ENCODE results near the gene PRRX2. TPM values are rescaled to one million over a fixed set of nuclear protein-coding genes. Genes with fewer than 3 reads are reported as not detected.

Gene PRRX2
- total and polyA plus RNA-seq, 4 donors = 0.03 to 0.08 TPM; not detected in 2

DNA sequence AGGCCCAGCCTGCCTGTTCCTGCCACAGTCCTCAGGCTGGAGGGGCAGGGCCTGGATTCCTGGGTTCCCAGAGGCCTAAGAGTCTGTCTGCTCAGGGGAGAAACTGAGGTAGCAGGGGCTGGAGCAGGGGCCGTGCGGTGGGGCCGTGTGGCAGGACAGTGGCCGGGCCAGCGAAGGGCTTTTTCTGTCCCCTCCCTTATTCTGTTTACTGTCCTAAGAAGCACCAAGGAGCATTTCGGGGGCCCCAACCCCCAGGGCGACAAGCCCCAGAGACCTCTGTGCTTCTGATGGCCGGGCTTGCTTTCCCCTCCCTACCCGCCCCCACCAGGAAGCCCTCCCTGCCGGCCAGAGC, 16.7 kb upstream of the PRRX2 start:
- H3K4me1 ChIP-seq (ENCODE audit: control insufficient read depth in 4 of 4, insufficient read depth in 4 of 4, low read length in 3 of 4) = no peaks in the 10 kb centered on the region
- no peak for TF ChIP-seq YY1 (IDR thresholded peaks at IDR 0.05)
- no peaks in the 10 kb centered on the region for H3K36me3 ChIP-seq (ENCODE audit: control insufficient read depth in 4 of 4, insufficient read depth in 3 of 4, low read depth in 1 of 4, low read length in 3 of 4)
- H3K9ac ChIP-seq (ENCODE audit: low read depth in 1 of 2, low read length in 2 of 2) = no peak overlapping the region
- DNase-seq (ENCODE audit: low spot score) = no peak
- H3K27ac ChIP-seq (ENCODE audit: low read depth in 1 of 2, low read length in 2 of 2) = no peak overlapping the region
- H3K9me3 ChIP-seq (ENCODE audit: control insufficient read depth in 4 of 4, low read length in 3 of 4) = no peaks in the 10 kb centered on the region
- H3K27me3 ChIP-seq (ENCODE audit: control insufficient read depth in 4 of 4, insufficient read depth in 4 of 4, low read length in 3 of 4) = no peaks in the 10 kb centered on the region
- H3K4me3 ChIP-seq (ENCODE audit: low read depth in 1 of 3, low read length in 3 of 3) = no peak overlapping the region
- 74% methylated on average over 10 of the region's 10 CpGs for WGBS

DNA sequence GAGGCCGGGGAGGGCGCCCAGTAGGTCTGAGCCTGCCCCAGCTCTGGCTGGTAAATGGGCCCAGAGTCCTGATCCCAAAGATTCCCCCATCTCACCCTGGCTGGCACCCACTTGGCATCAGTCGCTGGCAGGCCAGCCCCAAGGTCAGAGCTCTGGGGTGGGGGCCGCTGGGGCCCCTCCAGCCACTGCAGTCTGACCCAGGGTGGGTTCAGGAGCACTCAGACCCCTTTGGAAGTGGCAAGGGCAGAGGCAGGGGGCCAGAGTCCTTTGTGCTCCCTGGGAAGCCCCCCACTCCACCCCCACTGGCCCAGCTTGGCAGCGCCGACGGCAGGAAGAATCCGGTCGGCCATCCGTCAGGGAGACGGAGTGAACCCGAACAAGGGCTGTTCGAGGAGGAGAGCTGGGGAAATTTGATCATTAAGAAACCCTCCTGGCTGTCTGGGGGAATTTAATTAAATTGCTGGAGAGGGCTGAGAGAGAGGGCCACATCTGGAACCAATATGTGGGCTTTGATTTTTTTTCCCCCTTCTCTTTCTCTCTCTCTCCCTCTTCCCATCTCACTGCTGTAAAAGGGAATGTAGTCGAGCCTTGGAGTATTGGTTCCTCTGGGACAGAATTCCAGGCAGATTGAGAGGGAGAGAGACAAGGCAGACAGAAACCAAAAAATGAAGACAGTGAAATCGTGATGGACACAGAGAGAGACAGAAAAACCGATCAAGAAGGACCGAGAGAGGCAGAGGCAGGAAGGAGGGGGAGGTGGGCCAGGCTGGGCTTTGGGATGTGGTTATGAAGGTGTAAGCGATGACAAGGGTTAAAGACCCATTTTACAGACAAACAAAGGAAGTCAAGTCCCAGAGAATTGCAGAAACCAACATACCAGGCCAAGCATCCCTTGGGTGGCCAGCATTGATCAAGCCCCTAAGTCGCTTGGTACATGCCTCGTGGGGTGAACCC, 15.4 kb upstream of the PRRX2 start:
- Histone ChIP-seq H3K4me3 (ENCODE audit: low read depth in 1 of 3, low read length in 3 of 3) (no peak overlapping the region), H3K27ac (ENCODE audit: low read depth in 1 of 2, low read length in 2 of 2) (no peak overlapping the region), H3K9me3 (ENCODE audit: control insufficient read depth in 4 of 4, low read length in 3 of 4) (no peaks in the 10 kb centered on the region), H3K36me3 (ENCODE audit: control insufficient read depth in 4 of 4, insufficient read depth in 3 of 4, low read depth in 1 of 4, low read length in 3 of 4) (no peaks in the 10 kb centered on the region), H3K27me3 (ENCODE audit: control insufficient read depth in 4 of 4, insufficient read depth in 4 of 4, low read length in 3 of 4) (no peaks in the 10 kb centered on the region), H3K9ac (ENCODE audit: low read depth in 1 of 2, low read length in 2 of 2) (no peak overlapping the region), H3K4me1 (ENCODE audit: control insufficient read depth in 4 of 4, insufficient read depth in 4 of 4, low read length in 3 of 4) (no peaks in the 10 kb centered on the region)
- no peak for DNase-seq (ENCODE audit: low spot score)
- TF ChIP-seq, protein P1, sequence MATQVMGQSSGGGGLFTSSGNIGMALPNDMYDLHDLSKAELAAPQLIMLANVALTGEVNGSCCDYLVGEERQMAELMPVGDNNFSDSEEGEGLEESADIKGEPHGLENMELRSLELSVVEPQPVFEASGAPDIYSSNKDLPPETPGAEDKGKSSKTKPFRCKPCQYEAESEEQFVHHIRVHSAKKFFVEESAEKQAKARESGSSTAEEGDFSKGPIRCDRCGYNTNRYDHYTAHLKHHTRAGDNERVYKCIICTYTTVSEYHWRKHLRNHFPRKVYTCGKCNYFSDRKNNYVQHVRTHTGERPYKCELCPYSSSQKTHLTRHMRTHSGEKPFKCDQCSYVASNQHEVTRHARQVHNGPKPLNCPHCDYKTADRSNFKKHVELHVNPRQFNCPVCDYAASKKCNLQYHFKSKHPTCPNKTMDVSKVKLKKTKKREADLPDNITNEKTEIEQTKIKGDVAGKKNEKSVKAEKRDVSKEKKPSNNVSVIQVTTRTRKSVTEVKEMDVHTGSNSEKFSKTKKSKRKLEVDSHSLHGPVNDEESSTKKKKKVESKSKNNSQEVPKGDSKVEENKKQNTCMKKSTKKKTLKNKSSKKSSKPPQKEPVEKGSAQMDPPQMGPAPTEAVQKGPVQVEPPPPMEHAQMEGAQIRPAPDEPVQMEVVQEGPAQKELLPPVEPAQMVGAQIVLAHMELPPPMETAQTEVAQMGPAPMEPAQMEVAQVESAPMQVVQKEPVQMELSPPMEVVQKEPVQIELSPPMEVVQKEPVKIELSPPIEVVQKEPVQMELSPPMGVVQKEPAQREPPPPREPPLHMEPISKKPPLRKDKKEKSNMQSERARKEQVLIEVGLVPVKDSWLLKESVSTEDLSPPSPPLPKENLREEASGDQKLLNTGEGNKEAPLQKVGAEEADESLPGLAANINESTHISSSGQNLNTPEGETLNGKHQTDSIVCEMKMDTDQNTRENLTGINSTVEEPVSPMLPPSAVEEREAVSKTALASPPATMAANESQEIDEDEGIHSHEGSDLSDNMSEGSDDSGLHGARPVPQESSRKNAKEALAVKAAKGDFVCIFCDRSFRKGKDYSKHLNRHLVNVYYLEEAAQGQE (IDR thresholded peaks at IDR 0.05) = no peak
- TF ChIP-seq RAD21 (IDR thresholded peaks at IDR 0.05) = no peak
- TF ChIP-seq FOXA2 (IDR thresholded peaks at IDR 0.05) = no peak
- TF ChIP-seq FOXA1 (IDR thresholded peaks at IDR 0.05) = no peak
- TF ChIP-seq SP1 (IDR thresholded peaks at IDR 0.05) = no peak
- TF ChIP-seq YY1 (IDR thresholded peaks at IDR 0.05) = no peak
- TF ChIP-seq, protein P2, sequence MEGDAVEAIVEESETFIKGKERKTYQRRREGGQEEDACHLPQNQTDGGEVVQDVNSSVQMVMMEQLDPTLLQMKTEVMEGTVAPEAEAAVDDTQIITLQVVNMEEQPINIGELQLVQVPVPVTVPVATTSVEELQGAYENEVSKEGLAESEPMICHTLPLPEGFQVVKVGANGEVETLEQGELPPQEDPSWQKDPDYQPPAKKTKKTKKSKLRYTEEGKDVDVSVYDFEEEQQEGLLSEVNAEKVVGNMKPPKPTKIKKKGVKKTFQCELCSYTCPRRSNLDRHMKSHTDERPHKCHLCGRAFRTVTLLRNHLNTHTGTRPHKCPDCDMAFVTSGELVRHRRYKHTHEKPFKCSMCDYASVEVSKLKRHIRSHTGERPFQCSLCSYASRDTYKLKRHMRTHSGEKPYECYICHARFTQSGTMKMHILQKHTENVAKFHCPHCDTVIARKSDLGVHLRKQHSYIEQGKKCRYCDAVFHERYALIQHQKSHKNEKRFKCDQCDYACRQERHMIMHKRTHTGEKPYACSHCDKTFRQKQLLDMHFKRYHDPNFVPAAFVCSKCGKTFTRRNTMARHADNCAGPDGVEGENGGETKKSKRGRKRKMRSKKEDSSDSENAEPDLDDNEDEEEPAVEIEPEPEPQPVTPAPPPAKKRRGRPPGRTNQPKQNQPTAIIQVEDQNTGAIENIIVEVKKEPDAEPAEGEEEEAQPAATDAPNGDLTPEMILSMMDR (IDR thresholded peaks at IDR 0.05; ENCODE audit: low read depth, low read length, missing input control) = no peak
- no peak for TF ChIP-seq RXRA (IDR thresholded peaks at IDR 0.05)
- no peak for TF ChIP-seq JUND (IDR thresholded peaks at IDR 0.05)
- no peak for TF ChIP-seq GABPA (IDR thresholded peaks at IDR 0.05 in 1 of 2, conservative IDR thresholded peaks at IDR 0.05 in 1 of 2)
- TF ChIP-seq, protein P3, sequence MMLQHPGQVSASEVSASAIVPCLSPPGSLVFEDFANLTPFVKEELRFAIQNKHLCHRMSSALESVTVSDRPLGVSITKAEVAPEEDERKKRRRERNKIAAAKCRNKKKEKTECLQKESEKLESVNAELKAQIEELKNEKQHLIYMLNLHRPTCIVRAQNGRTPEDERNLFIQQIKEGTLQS (IDR thresholded peaks at IDR 0.05) = no peak
- TF ChIP-seq HNF4A (conservative IDR thresholded peaks at IDR 0.05) = no peak
- TF ChIP-seq, protein P4, sequence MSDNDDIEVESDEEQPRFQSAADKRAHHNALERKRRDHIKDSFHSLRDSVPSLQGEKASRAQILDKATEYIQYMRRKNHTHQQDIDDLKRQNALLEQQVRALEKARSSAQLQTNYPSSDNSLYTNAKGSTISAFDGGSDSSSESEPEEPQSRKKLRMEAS (IDR thresholded peaks at IDR 0.05) = no peak
- no peak for TF ChIP-seq TAF1 (conservative IDR thresholded peaks at IDR 0.05)
- TF ChIP-seq NR2F2 (IDR thresholded peaks at IDR 0.05) = no peak
- 89% methylated on average over 20 of the region's 20 CpGs for WGBS

Measured in liver (tissue), 9 donors.